Caco-2 (cell line): ENCODE measurements around the gene COL20A1. TPM values are rescaled to one million over a fixed set of nuclear protein-coding genes. Genes with fewer than 3 reads are reported as not detected.

ENCODE experiments used
- BruUV-seq: library from RNA; stranded (reverse); fragments of 400-500 nt; replicated peaks from 2 replicates; lab custom pipeline; 2021; lab: Mats Ljungman, UMichigan
- CTCF ChIA-PET: fragments of 300-600 bp; sonication (Branson Sonifier 250); formaldehyde crosslinking; loops from one replicate; lab custom pipeline; 2022; ENCODE audit warnings: antibody characterized with exemption; lab: Charles Lee
- POLR2A ChIA-PET: fragments of 300-600 bp; sonication (Branson Sonifier 250); formaldehyde crosslinking; loops from one replicate; lab custom pipeline; 2022; ENCODE audit warnings: antibody characterized with exemption; lab: Charles Lee
- DNase-seq, 2 experiments: peaks; one replicate each; pipeline versions ENCODE4 v3.0.0 to v3.0.0-alpha.2; 2020 to 2022
- H3K27me3 ChIP-seq: replicated peaks from 2 replicates; pipeline ENCODE4 v1.6.0; 2011; ENCODE audit warnings: low read length; ENCODE audit not compliant: control insufficient read depth, insufficient read depth
- H3K36me3 ChIP-seq: 2 replicates; pipeline ENCODE4 v1.5.1; 2011; ENCODE audit warnings: low read length; ENCODE audit not compliant: control insufficient read depth, insufficient read depth
- H3K4me1 ChIP-seq: fragments of 250-450 bp; sonication (Bioruptor Pico); 2 replicates; pipeline ENCODE4 v1.5.1; 2020; ENCODE audit warnings: mild to moderate bottlenecking
- H3K4me3 ChIP-seq: 2 replicates; pipeline ENCODE4 v1.5.1; 2011; ENCODE audit warnings: low read depth, mild to moderate bottlenecking, control low read depth, low read length
- H3K9me3 ChIP-seq: fragments of 250-450 bp; sonication (Bioruptor Pico); 2 replicates; pipeline ENCODE4 v1.5.1; 2020; ENCODE audit warnings: mild to moderate bottlenecking, moderate library complexity
- H3K27ac Mint-ChIP-seq: one replicate; pipeline ENCODE4 v1.8.0; 2022; ENCODE audit warnings: mixed read lengths; ENCODE audit not compliant: unreplicated experiment
- H3K27me3 Mint-ChIP-seq: one replicate; pipeline ENCODE4 v1.8.0; 2022; ENCODE audit warnings: mixed read lengths; ENCODE audit not compliant: insufficient read depth, unreplicated experiment
- H3K36me3 Mint-ChIP-seq: one replicate; pipeline ENCODE4 v1.8.0; 2022; ENCODE audit warnings: mild to moderate bottlenecking, mixed read lengths; ENCODE audit not compliant: insufficient read depth, unreplicated experiment
- H3K4me1 Mint-ChIP-seq: one replicate; pipeline ENCODE4 v1.8.0; 2022; ENCODE audit warnings: low read depth, mixed read lengths; ENCODE audit not compliant: unreplicated experiment
- H3K4me3 Mint-ChIP-seq: one replicate; pipeline ENCODE4 v1.8.0; 2022; ENCODE audit warnings: mild to moderate bottlenecking, moderate library complexity, mixed read lengths; ENCODE audit not compliant: unreplicated experiment
- H3K9me3 Mint-ChIP-seq: one replicate; pipeline ENCODE4 v1.8.0; 2022; ENCODE audit warnings: mixed read lengths; ENCODE audit not compliant: unreplicated experiment
- CTCF ChIP-seq, 2 experiments: fragments of 200-600 bp in 1 of 2; IDR thresholded peaks; 1 replicate in 1 of 2; 2 replicates in 1 of 2; pipeline versions ENCODE4 v1.5.1 to v1.8.0; 2011 to 2022; ENCODE audit warnings: antibody characterized with exemption in 1 of 2, control low read depth in 1 of 2, inconsistent platforms in 1 of 2, low read depth in 1 of 2, low read length in 1 of 2, mild to moderate bottlenecking in 1 of 2, moderate library complexity in 1 of 2; ENCODE audit not compliant: insufficient read depth in 1 of 2, severe bottlenecking in 1 of 2, unreplicated experiment in 1 of 2
- intact Hi-C: fragments of 100-400 bp; cut with micrococcal nuclease; formaldehyde crosslinking; loops from one replicate; pipeline ENCODE4 v1.10.0; 2022; ENCODE audit not compliant: unreplicated experiment
- total RNA-seq: library from RNA; stranded (reverse); gene quantifications from 2 replicates; pipeline ENCODE4 v1.2.3, GENCODE V29; 2022

COL20A1 gene
- total RNA-seq, 1 experiment from 2014 or later = 0.27 TPM

- CTCF ChIA-PET = interaction anchor here (0.6 kb wide), 1 partner anchor 49 kb away, joined by 3 read pairs; no protein-coding TSS in a partner anchor
- Mint-ChIP-seq H3K27ac (no peak overlapping the region), H3K4me3 (no peak overlapping the region), H3K9me3 (peaks cover 8% of the 10 kb centered on the region), H3K4me1 (peaks cover 6% of the 10 kb centered on the region), H3K36me3 (no peaks in the 10 kb centered on the region), H3K27me3 (peaks cover 2% of the 10 kb centered on the region)
- POLR2A ChIA-PET = no interaction called here
- no peaks in the 10 kb centered on the region for H3K27me3 ChIP-seq
- no peak for DNase-seq
- no peaks in the 10 kb centered on the region for H3K36me3 ChIP-seq
- H3K9me3 ChIP-seq = peaks cover 16% of the 10 kb centered on the region
- intact Hi-C loops = no loop called here
- H3K4me3 ChIP-seq = no peak overlapping the region
- peaks cover 4% of the 10 kb centered on the region; the same call in 1 of the 2 replicates for H3K4me1 ChIP-seq
- TF ChIP-seq CTCF (IDR thresholded peaks at IDR 0.05; ENCODE audit: insufficient read depth in 1 of 2, low read depth in 1 of 2, low read length in 1 of 2, severe bottlenecking in 1 of 2, unreplicated experiment in 1 of 2) = no peak
- BruUV-seq = no TSS peak
Measured at GRCh38 chr20:63330940-63331339, 38.0 kb downstream of the COL20A1 start.

GRCh38 chr20:63331741-63332400, 38.9 kb downstream of the COL20A1 start:
- ChIA-PET POLR2A (no interaction called here), CTCF (no interaction called here)
- Mint-ChIP-seq H3K27me3 (peaks cover 5% of the 10 kb centered on the region), H3K9me3 (peaks cover 8% of the 10 kb centered on the region), H3K27ac (no peak overlapping the region), H3K36me3 (no peaks in the 10 kb centered on the region), H3K4me1 (peaks cover 6% of the 10 kb centered on the region), H3K4me3 (no peak overlapping the region)
- peaks cover 4% of the 10 kb centered on the region; the same call in 1 of the 2 replicates for H3K4me1 ChIP-seq
- peaks cover 13% of the 10 kb centered on the region for H3K9me3 ChIP-seq
- no TSS peak for BruUV-seq
- no peak overlapping the region for H3K4me3 ChIP-seq
- DNase-seq = no peak
- intact Hi-C loops = no loop called here
- no peaks in the 10 kb centered on the region for H3K27me3 ChIP-seq
- no peaks in the 10 kb centered on the region for H3K36me3 ChIP-seq
- TF ChIP-seq CTCF (IDR thresholded peaks at IDR 0.05; ENCODE audit: insufficient read depth in 1 of 2, low read depth in 1 of 2, low read length in 1 of 2, severe bottlenecking in 1 of 2, unreplicated experiment in 1 of 2) = no peak

- DNase-seq = no peak
- Mint-ChIP-seq H3K36me3 (no peaks in the 10 kb centered on the region), H3K9me3 (peaks cover 9% of the 10 kb centered on the region), H3K27ac (no peak overlapping the region), H3K4me3 (no peak overlapping the region), H3K27me3 (peaks cover 7% of the 10 kb centered on the region), H3K4me1 (peaks cover 6% of the 10 kb centered on the region)
- intact Hi-C loops = no loop called here
- ChIA-PET CTCF (interaction anchor here (0.6 to 0.7 kb wide), 4 partner anchors 8 to 433 kb away, joined by 3 to 6 read pairs (median 4); no protein-coding TSS in a partner anchor), POLR2A (no interaction called here)
- no TSS peak for BruUV-seq
- Histone ChIP-seq H3K36me3 (no peaks in the 10 kb centered on the region), H3K4me1 (peaks cover 4% of the 10 kb centered on the region; the same call in 1 of the 2 replicates), H3K9me3 (peaks cover 10% of the 10 kb centered on the region), H3K4me3 (no peak overlapping the region), H3K27me3 (no peaks in the 10 kb centered on the region)
- no peak for TF ChIP-seq CTCF (IDR thresholded peaks at IDR 0.05; ENCODE audit: insufficient read depth in 1 of 2, low read depth in 1 of 2, low read length in 1 of 2, severe bottlenecking in 1 of 2, unreplicated experiment in 1 of 2)
Measured at GRCh38 chr20:63332488-63333240, 39.7 kb downstream of the COL20A1 start.
